HCT116 (cell line): Measurements from ENCODE around the gene PTCHD4. TPM values are rescaled to one million over a fixed set of nuclear protein-coding genes. Genes with fewer than 3 reads are reported as not detected.

Experiments
- ATAC-seq: fragments of 200-7000 bp; cut with Tn5 transposase; 2 replicates; pipeline ENCODE4 v1.9.1; 2020; ENCODE audit warnings: mild to moderate bottlenecking, moderate library complexity
- BruUV-seq: library from RNA; stranded (reverse); fragments of 400-500 nt; replicated peaks from 2 replicates; lab custom pipeline; 2021; lab: Mats Ljungman, UMichigan
- CTCF ChIA-PET: fragments of 300-600 bp; sonication (Branson Sonifier 250); formaldehyde crosslinking; loops from one replicate; lab custom pipeline; 2021; ENCODE audit warnings: antibody characterized with exemption; lab: Charles Lee
- POLR2A ChIA-PET: fragments of 300-600, 350-600 bp; sonication (Branson Sonifier 250); formaldehyde crosslinking; loops from one replicate; lab custom pipeline; 2021; ENCODE audit warnings: antibody characterized with exemption; lab: Charles Lee
- RAD21 ChIA-PET, 2 experiments: fragments of 300-600 bp; sonication (Branson Sonifier 250); formaldehyde crosslinking; loops; one replicate each; lab custom pipeline; 2023; ENCODE audit warnings: low total read pairs in 2 of 2; ENCODE audit not compliant: uncharacterized antibody in 2 of 2, unreplicated experiment in 2 of 2, low non-redundant PET in 1 of 2; lab: Charles Lee
- DNase-seq: peaks from one replicate; pipeline ENCODE4 v3.0.0-alpha.2; 2010; ENCODE audit warnings: low read depth, low spot score
- H2AFZ ChIP-seq: fragments of 200-600 bp; shearing (Covaris generic), sonication (generic); 2 replicates; pipeline ENCODE4 v1.6.1; 2017; ENCODE audit warnings: low read depth, mixed run types, mixed read lengths, antibody characterized with exemption, low read length; ENCODE audit not compliant: poor library complexity, severe bottlenecking
- H3K27ac ChIP-seq: 2 replicates; pipeline ENCODE4 v1.5.1; 2012; ENCODE audit warnings: low read depth, low read length
- H3K27me3 ChIP-seq: fragments of 200-600 bp; sonication (generic); 2 replicates; pipeline ENCODE4 v1.6.1; 2016; ENCODE audit warnings: mixed run types, low read length, mixed read lengths; ENCODE audit not compliant: insufficient read depth
- H3K36me3 ChIP-seq, 2 experiments: fragments of 200-500 bp in 1 of 2; fragments of 200-600 bp in 1 of 2; sonication (Bioruptor generic) in 1 of 2; sonication (generic) in 1 of 2; 2 replicates each; pipeline versions ENCODE4 v1.5.1 to v1.6.1; 2014 to 2016; ENCODE audit warnings: low read length in 2 of 2, inconsistent platforms in 1 of 2, mixed read lengths in 1 of 2, mixed run types in 1 of 2; ENCODE audit not compliant: insufficient read depth in 2 of 2, control insufficient read depth in 1 of 2
- H3K4me1 ChIP-seq, 2 experiments: fragments of 200-600 bp in 1 of 2; sonication (generic) in 1 of 2; 2 replicates each; pipeline versions ENCODE4 v1.5.1 to v1.6.1; 2012 to 2017; ENCODE audit warnings: low read length in 2 of 2, inconsistent platforms in 1 of 2, mild to moderate bottlenecking in 1 of 2, mixed read lengths in 1 of 2, mixed run types in 1 of 2, moderate library complexity in 1 of 2; ENCODE audit not compliant: insufficient read depth in 2 of 2, control insufficient read depth in 1 of 2
- H3K4me2 ChIP-seq: fragments of 200-600 bp; sonication (generic); 2 replicates; pipeline ENCODE4 v1.6.1; 2017; ENCODE audit warnings: mixed run types, low read length, mixed read lengths
- H3K4me3 ChIP-seq, 2 experiments: fragments of 200-600 bp in 1 of 2; sonication (generic) in 1 of 2; replicated peaks in 1 of 2; 2 replicates each; pipeline ENCODE4 v1.5.1; 2011 to 2016; ENCODE audit warnings: low read length in 2 of 2, control low read depth in 1 of 2, low read depth in 1 of 2, mild to moderate bottlenecking in 1 of 2, mixed read lengths in 1 of 2, mixed run types in 1 of 2
- H3K79me2 ChIP-seq: fragments of 200-600 bp; sonication (generic); 2 replicates; pipeline ENCODE4 v1.6.1; 2017; ENCODE audit warnings: mild to moderate bottlenecking, mixed run types, low read length, moderate library complexity, mixed read lengths; ENCODE audit not compliant: insufficient read depth
- H3K9ac ChIP-seq: fragments of 200-600 bp; sonication (generic); 2 replicates; pipeline ENCODE4 v1.6.1; 2016; ENCODE audit warnings: low read length, mixed read lengths
- H3K9me2 ChIP-seq: fragments of 200-600 bp; sonication (generic), shearing (Covaris generic); 2 replicates; pipeline ENCODE4 v1.6.1; 2017; ENCODE audit warnings: mixed run types, mild to moderate bottlenecking, moderate library complexity; ENCODE audit not compliant: insufficient read depth
- H3K9me3 ChIP-seq, 2 experiments: fragments of 200-500 bp in 1 of 2; fragments of 200-600 bp in 1 of 2; sonication (Bioruptor generic) in 1 of 2; sonication (generic) in 1 of 2; 2 replicates each; pipeline ENCODE4 v1.6.1; 2014 to 2017; ENCODE audit warnings: low read length in 2 of 2, mixed read lengths in 2 of 2, inconsistent platforms in 1 of 2, low read depth in 1 of 2, mild to moderate bottlenecking in 1 of 2, mixed run types in 1 of 2, moderate library complexity in 1 of 2; ENCODE audit not compliant: control insufficient read depth in 1 of 2, insufficient read depth in 1 of 2
- H4K20me1 ChIP-seq: fragments of 200-600 bp; sonication (generic), shearing (Covaris generic); 2 replicates; pipeline ENCODE4 v1.6.1; 2017; ENCODE audit warnings: mixed run types, mild to moderate bottlenecking, moderate library complexity; ENCODE audit not compliant: insufficient read depth
- CBX3 ChIP-seq: IDR thresholded peaks from 2 replicates; pipeline ENCODE4 v1.6.1; 2012; ENCODE audit warnings: low read depth
- CEBPB ChIP-seq: IDR thresholded peaks from 2 replicates; pipeline ENCODE4 v1.6.1; 2012; ENCODE audit warnings: low read depth
- EGR1 ChIP-seq: IDR thresholded peaks from 2 replicates; pipeline ENCODE4 v1.6.1; 2012; ENCODE audit warnings: low read depth
- FOSL1 ChIP-seq: IDR thresholded peaks from 2 replicates; pipeline ENCODE4 v1.6.1; 2012; ENCODE audit warnings: low read depth
- POLR2A ChIP-seq: IDR thresholded peaks from 2 replicates; pipeline ENCODE4 v1.7.0; 2011; ENCODE audit warnings: borderline replicate concordance; ENCODE audit not compliant: insufficient read depth, insufficient read length; ENCODE audit errors: extremely low read depth
- SP1 ChIP-seq: IDR thresholded peaks from 2 replicates; pipeline ENCODE4 v1.6.1; 2012; ENCODE audit warnings: low read depth
- YY1 ChIP-seq: IDR thresholded peaks from 2 replicates; pipeline ENCODE4 v1.6.1; 2011; ENCODE audit warnings: low read length, low read depth, moderate library complexity, mild to moderate bottlenecking; ENCODE audit not compliant: insufficient replicate concordance; ENCODE audit errors: extremely low read depth
- ZFX ChIP-seq: fragments of 450-650 bp; IDR thresholded peaks from 2 replicates; pipeline ENCODE4 v1.6.1; 2017
- ZNF274 ChIP-seq: fragments of 200-500 bp; sonication (Bioruptor generic); IDR thresholded peaks from 2 replicates; pipeline ENCODE4 v1.6.1; 2014; ENCODE audit warnings: mild to moderate bottlenecking, low read depth, low read length, inconsistent platforms
- intact Hi-C: fragments of 100-400 bp; cut with micrococcal nuclease; formaldehyde crosslinking; loops from 2 replicates; pipeline ENCODE4 v1.10.0; 2022
- total RNA-seq: library from RNA; stranded (reverse); gene quantifications from one replicate; pipeline ENCODE4 v1.2.1, GENCODE V29; 2021; ENCODE audit not compliant: unreplicated experiment
- TF ChIP-seq, protein P1 (sequence below), 3 experiments: fragments of 200-600 bp in 1 of 3; sonication (generic) in 1 of 3; IDR thresholded peaks in 2 of 3; conservative IDR thresholded peaks in 1 of 3; 2 replicates each; pipeline ENCODE4 v1.5.1; 2012 to 2017; ENCODE audit warnings: low read depth in 2 of 3, low read length in 2 of 3, antibody characterized with exemption in 1 of 3, borderline replicate concordance in 1 of 3, control low read depth in 1 of 3, mild to moderate bottlenecking in 1 of 3, mixed read lengths in 1 of 3, mixed run types in 1 of 3, moderate library complexity in 1 of 3; ENCODE audit not compliant: insufficient read depth in 1 of 3

Gene PTCHD4
- total RNA-seq, 1 experiment from 2014 or later: 1.1 TPM

DNA sequence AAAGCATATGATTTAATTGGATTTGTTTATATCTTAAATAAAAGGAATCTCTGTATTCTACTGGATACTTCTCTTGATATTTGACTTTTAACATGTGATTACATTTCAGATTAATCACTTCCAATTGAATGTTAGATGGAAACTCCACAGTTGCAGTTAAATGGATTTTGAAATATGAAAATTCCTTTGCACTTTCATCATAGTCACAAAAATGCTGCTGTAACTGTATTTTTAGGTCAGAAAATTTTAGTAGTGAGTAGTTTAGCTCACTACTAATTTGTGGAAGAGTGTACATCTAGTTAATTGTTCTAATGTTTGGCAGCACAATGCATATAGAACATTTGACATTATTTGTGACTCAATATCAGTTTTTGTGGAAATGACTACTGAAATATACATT, 26.8 kb downstream of the PTCHD4 start:
- no peaks in the 10 kb centered on the region for H3K4me1 ChIP-seq
- DNase-seq: no peak
- no peak for TF ChIP-seq POLR2A
- TF ChIP-seq SP1: no peak
- TF ChIP-seq EGR1: no peak
- no peak for TF ChIP-seq FOSL1
- TF ChIP-seq YY1: no peak
- TF ChIP-seq, protein P1, sequence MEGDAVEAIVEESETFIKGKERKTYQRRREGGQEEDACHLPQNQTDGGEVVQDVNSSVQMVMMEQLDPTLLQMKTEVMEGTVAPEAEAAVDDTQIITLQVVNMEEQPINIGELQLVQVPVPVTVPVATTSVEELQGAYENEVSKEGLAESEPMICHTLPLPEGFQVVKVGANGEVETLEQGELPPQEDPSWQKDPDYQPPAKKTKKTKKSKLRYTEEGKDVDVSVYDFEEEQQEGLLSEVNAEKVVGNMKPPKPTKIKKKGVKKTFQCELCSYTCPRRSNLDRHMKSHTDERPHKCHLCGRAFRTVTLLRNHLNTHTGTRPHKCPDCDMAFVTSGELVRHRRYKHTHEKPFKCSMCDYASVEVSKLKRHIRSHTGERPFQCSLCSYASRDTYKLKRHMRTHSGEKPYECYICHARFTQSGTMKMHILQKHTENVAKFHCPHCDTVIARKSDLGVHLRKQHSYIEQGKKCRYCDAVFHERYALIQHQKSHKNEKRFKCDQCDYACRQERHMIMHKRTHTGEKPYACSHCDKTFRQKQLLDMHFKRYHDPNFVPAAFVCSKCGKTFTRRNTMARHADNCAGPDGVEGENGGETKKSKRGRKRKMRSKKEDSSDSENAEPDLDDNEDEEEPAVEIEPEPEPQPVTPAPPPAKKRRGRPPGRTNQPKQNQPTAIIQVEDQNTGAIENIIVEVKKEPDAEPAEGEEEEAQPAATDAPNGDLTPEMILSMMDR (IDR thresholded peaks at IDR 0.05 in 2 of 3, conservative IDR thresholded peaks at IDR 0.05 in 1 of 3; ENCODE audit: borderline replicate concordance in 1 of 3, insufficient read depth in 1 of 3, low read depth in 2 of 3, low read length in 2 of 3): no peak
- no peak for TF ChIP-seq CBX3
- no peak for TF ChIP-seq CEBPB
- no peak for TF ChIP-seq ZFX
- no peak for TF ChIP-seq ZNF274
- TF ChIP-seq, all 23 proteins: peak for 0
- H3K27ac ChIP-seq: no peak overlapping the region
- no peak overlapping the region for H3K4me3 ChIP-seq
- no peaks in the 10 kb centered on the region for H4K20me1 ChIP-seq
- H3K4me2 ChIP-seq: no peak overlapping the region
- no peak for ATAC-seq
- CTCF ChIA-PET: interaction anchor here (1.4 kb wide), 1 partner anchor 296 kb away, joined by 4 read pairs; no protein-coding TSS in a partner anchor
- no TSS peak for BruUV-seq
- H3K9me3 ChIP-seq: no peaks in the 10 kb centered on the region
- H3K36me3 ChIP-seq: no peaks in the 10 kb centered on the region
- POLR2A ChIA-PET: no interaction called here
- RAD21 ChIA-PET: no interaction called here
- H3K27me3 ChIP-seq: no peaks in the 10 kb centered on the region
- H3K9ac ChIP-seq: no peak overlapping the region
- intact Hi-C loops: no loop called here
- no peaks in the 10 kb centered on the region for H3K9me2 ChIP-seq
- no peak overlapping the region for H2AFZ ChIP-seq
- no peaks in the 10 kb centered on the region for H3K79me2 ChIP-seq
